Kidney epithelial cell (primary cell): ENCODE data around the gene SPINK6. TPM values are rescaled to one million over a fixed set of nuclear protein-coding genes. Genes with fewer than 3 reads are reported as not detected.

Experiments used
- DNase-seq: peaks from one replicate; pipeline ENCODE4 v3.0.0-alpha.2; 2010; ENCODE audit warnings: low read depth
- H3K27me3 ChIP-seq: 2 replicates; pipeline ENCODE4 v1.6.0; 2011; ENCODE audit warnings: low read length; ENCODE audit not compliant: control insufficient read depth, insufficient read depth
- H3K36me3 ChIP-seq: 2 replicates; pipeline ENCODE4 v1.5.1; 2011; ENCODE audit warnings: low read length; ENCODE audit not compliant: control insufficient read depth, insufficient read depth
- H3K4me3 ChIP-seq: 2 replicates; pipeline ENCODE4 v1.5.1; 2011; ENCODE audit warnings: low read depth, mild to moderate bottlenecking, control low read depth, low read length
- CTCF ChIP-seq: IDR thresholded peaks from 2 replicates; pipeline ENCODE4 v1.5.1; 2011; ENCODE audit warnings: mild to moderate bottlenecking, moderate library complexity, low read length, control low read depth, inconsistent platforms; ENCODE audit not compliant: insufficient read depth, poor library complexity, severe bottlenecking
- total RNA-seq: library from RNA; depleted of rRNA; stranded (reverse); fragments of >200 nt; gene quantifications from 2 replicates; pipeline ENCODE4 v1.2.3, GENCODE V29; 2015

SPINK6 gene
- total RNA-seq, 1 donor from 2014 or later = not detected

GRCh38 chr5:148205865-148206264 is 3.0 kb downstream of the SPINK6 start:
- no peaks in the 10 kb centered on the region for H3K27me3 ChIP-seq
- no peak overlapping the region for H3K4me3 ChIP-seq
- no peaks in the 10 kb centered on the region for H3K36me3 ChIP-seq
- no peak for DNase-seq
- no peak for TF ChIP-seq CTCF

GRCh38 chr5:148206620-148207019 is 3.8 kb downstream of the SPINK6 start:
- no peak for TF ChIP-seq CTCF
- DNase-seq = no peak

GRCh38 chr5:148208226-148208625 is 5.4 kb downstream of the SPINK6 start:
- TF ChIP-seq CTCF = no peak
- H3K4me3 ChIP-seq = no peak overlapping the region
- DNase-seq = no peak
- H3K27me3 ChIP-seq = no peaks in the 10 kb centered on the region
- no peaks in the 10 kb centered on the region for H3K36me3 ChIP-seq

More at GRCh38 chr5:148206620-148207019, 3.8 kb downstream of the SPINK6 start:
- Histone ChIP-seq H3K4me3 (no peak overlapping the region), H3K36me3 (no peaks in the 10 kb centered on the region), H3K27me3 (no peaks in the 10 kb centered on the region)

GRCh38 chr5:148209151-148209770 is 6.4 kb downstream of the SPINK6 start:
- no peaks in the 10 kb centered on the region for H3K27me3 ChIP-seq
- H3K4me3 ChIP-seq = no peak overlapping the region
- H3K36me3 ChIP-seq = no peaks in the 10 kb centered on the region
- DNase-seq = no peak
- TF ChIP-seq CTCF = no peak

- TF ChIP-seq CTCF = no peak
- Histone ChIP-seq H3K4me3 (no peak overlapping the region), H3K27me3 (no peaks in the 10 kb centered on the region), H3K36me3 (no peaks in the 10 kb centered on the region)
- DNase-seq = no peak
Measured at GRCh38 chr5:148214665-148215185, 11.9 kb downstream of the SPINK6 start.

GRCh38 chr5:148221508-148221907 is 18.7 kb downstream of the SPINK6 start:
- no peaks in the 10 kb centered on the region for H3K27me3 ChIP-seq
- no peak for TF ChIP-seq CTCF
- DNase-seq = no peak
- no peaks in the 10 kb centered on the region for H3K36me3 ChIP-seq
- no peak overlapping the region for H3K4me3 ChIP-seq
